SHP77 (cell line): ENCODE results near the gene GAMT.
A peak's percentile ranks its signal among the peaks of the same experiment; 100 is the strongest.

ENCODE experiments used
- DNase-seq, 2 experiments: peaks; one replicate each; lab custom pipeline; 2025; lab: John Stamatoyannopoulos, UW

GAMT gene

GRCh38 chr19:1418951-1419738 lies 17.8 kb upstream of the GAMT start:
- DNase-seq, result no peak

- no peak for DNase-seq
These were observed 17.1 kb upstream of the GAMT start for GRCh38 chr19:1418496-1418775.

- no peak for DNase-seq
These were observed 16.5 kb upstream of the GAMT start for GRCh38 chr19:1417681-1418495.

- no peak for DNase-seq
These were observed 15.8 kb upstream of the GAMT start for GRCh38 chr19:1417145-1417544.

GRCh38 chr19:1416014-1416841 lies 14.9 kb upstream of the GAMT start:
- no peak for DNase-seq

GRCh38 chr19:1412995-1413800 lies 11.9 kb upstream of the GAMT start:
- DNase-seq, result no peak

GRCh38 chr19:1412323-1412923 lies 11.1 kb upstream of the GAMT start:
- DNase-seq, result no peak

- DNase-seq, result no peak
These were observed 10.2 kb upstream of the GAMT start for GRCh38 chr19:1411255-1412191.

GRCh38 chr19:1410789-1411188 lies 9.4 kb upstream of the GAMT start:
- DNase-seq, result no peak

GRCh38 chr19:1410136-1410786 lies 8.9 kb upstream of the GAMT start:
- DNase-seq, result no peak

GRCh38 chr19:1409204-1410005 lies 8.1 kb upstream of the GAMT start:
- no peak for DNase-seq

GRCh38 chr19:1408300-1409203 lies 7.2 kb upstream of the GAMT start:
- peak in 1 of 2 experiments; percentile 21 for DNase-seq

GRCh38 chr19:1407528-1408299 lies 6.4 kb upstream of the GAMT start, which contains the start of gene DAZAP1:
TSS of gene DAZAP1 (plus strand) at chr19:1407586. CDS start at chr19:1407774, 188 bp downstream.
- DNase-seq, result no peak

- DNase-seq, result peak; percentile 94 to 96
These were observed 5.6 kb upstream of the GAMT start for GRCh38 chr19:1406774-1407527.

GRCh38 chr19:1402411-1403070 lies 1.2 kb upstream of the GAMT start:
- DNase-seq, result no peak

- DNase-seq, result no peak
These were observed 511 bp upstream of the GAMT start for GRCh38 chr19:1401889-1402217.
